Esophagus squamous epithelium (tissue), 5 donors: ENCODE data around the gene MAP2K6. TPM values are rescaled to one million over a fixed set of nuclear protein-coding genes. Genes with fewer than 3 reads are reported as not detected.

ENCODE experiments used
- DNase-seq: peaks from one replicate; lab custom pipeline; 2025; lab: John Stamatoyannopoulos, UW
- H3K27ac ChIP-seq, 4 donors: fragments of 200-600 bp; sonication (generic); one replicate each; pipeline ENCODE4 v1.5.1; 2016 to 2019; ENCODE audit warnings: mild to moderate bottlenecking in 1 of 4
- H3K27me3 ChIP-seq, 4 donors: fragments of 200-600 bp; sonication (generic); 1 replicate in 3 of 4; 2 replicates in 1 of 4; pipeline versions ENCODE4 v1.5.1 to v1.6.0; 2017 to 2021; ENCODE audit warnings: antibody characterized with exemption in 1 of 4
- H3K36me3 ChIP-seq, 3 donors: fragments of 200-600 bp; sonication (generic); one replicate each; pipeline ENCODE4 v1.5.1; 2016 to 2019
- H3K4me1 ChIP-seq, 3 donors: fragments of 200-600 bp; sonication (generic); one replicate each; pipeline ENCODE4 v1.5.1; 2017 to 2019
- H3K4me3 ChIP-seq, 4 donors: fragments of 200-600 bp; sonication (generic); 1 replicate in 3 of 4; 2 replicates in 1 of 4; pipeline ENCODE4 v1.5.1; 2016 to 2019; ENCODE audit warnings: mild to moderate bottlenecking in 2 of 4, moderate library complexity in 1 of 4
- H3K9me3 ChIP-seq, 3 donors: fragments of 200-600 bp; sonication (generic); one replicate each; pipeline ENCODE4 v1.5.1; 2016 to 2019
- CTCF ChIP-seq, 6 experiments: fragments of 450-650 bp in 4 of 6; fragments of 200-600 bp in 2 of 6; sonication (generic) in 2 of 6; IDR thresholded peaks; one replicate each; pipeline ENCODE4 v1.5.1; 2016 to 2019; ENCODE audit warnings: antibody characterized with exemption in 6 of 6, mild to moderate bottlenecking in 4 of 6, moderate library complexity in 4 of 6
- POLR2A ChIP-seq, 4 donors: fragments of 450-650 bp; IDR thresholded peaks; one replicate each; pipeline ENCODE4 v1.6.1; 2017; ENCODE audit warnings: antibody characterized with exemption in 4 of 4, mild to moderate bottlenecking in 4 of 4, moderate library complexity in 3 of 4
- WGBS, 2 donors: methylation state at CpG; one replicate each; pipeline ENCODE4 v1.1.5; 2018; 5-methylcytosine and 5-hydroxymethylcytosine counted together
- intact Hi-C: fragments of 100-400 bp; cut with DNase I; formaldehyde crosslinking; loops from one replicate; pipeline ENCODE4 v1.15.0; 2022
- total RNA-seq, 4 donors: library from RNA; depleted of rRNA; stranded (reverse); fragments of >200 nt; gene quantifications; one replicate each; pipeline ENCODE4 v1.1.0, GENCODE V29; 2016
- donor health status: DM: yes; HTN: yes; CAD: no.

The MAP2K6 gene
- total RNA-seq, 4 donors from 2014 or later = 1.5 to 15.0 (median 2.5) TPM

GRCh38 chr17:69561462-69561861 is 147.0 kb downstream of the MAP2K6 start:
- Histone ChIP-seq H3K4me3 (no peak overlapping the region), H3K36me3 (no peaks in the 10 kb centered on the region), H3K9me3 (no peaks in the 10 kb centered on the region), H3K4me1 (peaks cover 0 to 23% (median 2%) of the 10 kb centered on the region in 3 donors), H3K27ac (peak overlapping the region in 2 of 4 donors; percentile 53 to 68), H3K27me3 (no peaks in the 10 kb centered on the region)
- TF ChIP-seq POLR2A (IDR thresholded peaks at IDR 0.05) = no peak
- TF ChIP-seq CTCF (IDR thresholded peaks at IDR 0.05) = no peak
- 51 to 66% methylated on average over 3 of the region's 3 CpGs for WGBS, 2 donors
- intact Hi-C loops = loop anchor here (10.0 kb wide), 1 partner anchor 63 kb away; no protein-coding TSS in a partner anchor
- no peak for DNase-seq

- WGBS, 2 donors = 92 to 94% methylated on average over 6 to 7 of the region's 7 CpGs
- Histone ChIP-seq H3K27ac (no peak overlapping the region), H3K9me3 (no peaks in the 10 kb centered on the region), H3K36me3 (no peaks in the 10 kb centered on the region), H3K4me1 (peaks cover 2 to 20% (median 5%) of the 10 kb centered on the region in 3 donors), H3K4me3 (no peak overlapping the region), H3K27me3 (no peaks in the 10 kb centered on the region)
- TF ChIP-seq POLR2A (IDR thresholded peaks at IDR 0.05) = no peak
- TF ChIP-seq CTCF (IDR thresholded peaks at IDR 0.05) = no peak
- DNase-seq = no peak
- intact Hi-C loops = loop anchor here (10.0 kb wide), 1 partner anchor 59 kb away; no protein-coding TSS in a partner anchor
Observed at GRCh38 chr17:69565447-69565846, 150.9 kb downstream of the MAP2K6 start.

GRCh38 chr17:69567130-69567529 is 152.6 kb downstream of the MAP2K6 start:
- Histone ChIP-seq H3K27ac (no peak overlapping the region), H3K36me3 (no peaks in the 10 kb centered on the region), H3K9me3 (no peaks in the 10 kb centered on the region), H3K4me1 (peaks cover 0 to 6% (median 5%) of the 10 kb centered on the region in 3 donors), H3K4me3 (no peak overlapping the region), H3K27me3 (no peaks in the 10 kb centered on the region)
- intact Hi-C loops = loop anchor here (10.0 kb wide), 1 partner anchor 58 kb away; no protein-coding TSS in a partner anchor
- TF ChIP-seq POLR2A (IDR thresholded peaks at IDR 0.05) (no peak), CTCF (IDR thresholded peaks at IDR 0.05) (no peak)
- WGBS, 2 donors = 59 to 62% methylated on average over 4 of the region's 4 CpGs
- DNase-seq = no peak

- Histone ChIP-seq H3K9me3 (no peaks in the 10 kb centered on the region), H3K36me3 (no peaks in the 10 kb centered on the region), H3K4me3 (no peak overlapping the region), H3K4me1 (peaks cover 5 to 25% (median 19%) of the 10 kb centered on the region in 3 donors), H3K27ac (no peak overlapping the region), H3K27me3 (no peaks in the 10 kb centered on the region)
- intact Hi-C loops = no loop called here
- WGBS, 2 donors = 78 to 84% methylated on average over 2 to 3 of the region's 3 CpGs
- no peak for DNase-seq
- TF ChIP-seq POLR2A (IDR thresholded peaks at IDR 0.05) = no peak
- no peak for TF ChIP-seq CTCF (IDR thresholded peaks at IDR 0.05)
Observed at GRCh38 chr17:69572747-69573146, 158.2 kb downstream of the MAP2K6 start.

DNA sequence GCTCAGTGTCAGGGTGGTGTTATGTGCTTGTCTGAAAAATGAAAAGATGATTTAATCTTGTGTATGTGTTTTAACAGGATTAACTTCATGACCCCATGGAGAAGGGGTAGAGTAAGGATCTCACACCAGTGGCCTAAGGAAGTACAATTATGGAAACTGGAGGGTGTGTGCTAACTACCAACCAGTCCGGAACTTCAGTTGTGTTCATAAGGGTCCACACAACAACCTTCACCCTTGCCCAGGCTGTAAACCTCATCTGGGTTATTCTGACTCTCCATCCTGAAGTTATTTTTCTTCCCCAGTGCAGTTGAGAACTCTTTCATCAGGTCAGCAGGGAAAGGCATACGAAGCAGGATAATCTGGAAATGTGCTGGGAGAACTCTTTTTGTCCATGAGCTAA is 158.9 kb downstream of the MAP2K6 start:
- TF ChIP-seq POLR2A (IDR thresholded peaks at IDR 0.05) = no peak
- TF ChIP-seq CTCF (IDR thresholded peaks at IDR 0.05) = no peak
- H3K4me3 ChIP-seq = no peak overlapping the region
- H3K9me3 ChIP-seq = no peaks in the 10 kb centered on the region
- H3K36me3 ChIP-seq = no peaks in the 10 kb centered on the region
- H3K27ac ChIP-seq = no peak overlapping the region
- intact Hi-C loops = no loop called here
- WGBS, 2 donors = 79 to 82% methylated on average over 2 of the region's 2 CpGs
- peaks cover 5 to 25% (median 19%) of the 10 kb centered on the region in 3 donors for H3K4me1 ChIP-seq
- no peak for DNase-seq
- H3K27me3 ChIP-seq = no peaks in the 10 kb centered on the region
